CD4-positive, alpha-beta T cell treated with Interleukin-12 subunit alpha and Interleukin-12 subunit beta, for 1 hour (primary cell): ENCODE measurements around the gene ZNF683.
"Not testable (repeated sequence)": the region's sequence is repeated elsewhere in the genome, so short reads cannot be mapped to it uniquely, and the experiment has no call there.

Experiments used
- DNase-seq: peaks from one replicate; pipeline ENCODE4 v3.0.0-alpha.2; 2020

The ZNF683 gene

GRCh38 chr1:26372611-26373010, at the start of gene ZNF683:
Gene ZNF683 (minus strand): TSS chr1:26372750. CDS start chr1:26368571, 4,179 bp downstream.
- not testable (repeated sequence) for DNase-seq

GRCh38 chr1:26419494-26419893, 46.9 kb upstream of the ZNF683 start:
- no peak for DNase-seq

- no peak for DNase-seq
Observed at GRCh38 chr1:26418865-26419349, 46.4 kb upstream of the ZNF683 start.

- peak; percentile 85 for DNase-seq
Observed at GRCh38 chr1:26417111-26417759, 44.7 kb upstream of the ZNF683 start.

GRCh38 chr1:26413031-26413430, 40.5 kb upstream of the ZNF683 start:
- DNase-seq: no peak

GRCh38 chr1:26412180-26412840, 39.8 kb upstream of the ZNF683 start:
- DNase-seq: no peak

GRCh38 chr1:26411624-26412074, 39.1 kb upstream of the ZNF683 start:
- DNase-seq: no peak

- no peak for DNase-seq
Observed at GRCh38 chr1:26410706-26411623, 38.4 kb upstream of the ZNF683 start, which contains the start of gene LIN28A. Gene LIN28A (plus strand): TSS chr1:26410817. CDS start chr1:26410892, 75 bp downstream.

- no peak for DNase-seq
Observed at GRCh38 chr1:26409191-26409807, 36.7 kb upstream of the ZNF683 start.

GRCh38 chr1:26408604-26409003, 36.1 kb upstream of the ZNF683 start:
- peak; percentile 82 for DNase-seq

- DNase-seq: no peak
Observed at GRCh38 chr1:26405281-26405915, 32.8 kb upstream of the ZNF683 start.

- no peak for DNase-seq
Observed at GRCh38 chr1:26404641-26405040, 32.1 kb upstream of the ZNF683 start.

GRCh38 chr1:26403656-26404055, 31.1 kb upstream of the ZNF683 start:
- no peak for DNase-seq

- no peak for DNase-seq
Observed at GRCh38 chr1:26401891-26402290, 29.3 kb upstream of the ZNF683 start.

- no peak for DNase-seq
Observed at GRCh38 chr1:26399034-26399433, 26.5 kb upstream of the ZNF683 start.

- no peak for DNase-seq
Observed at GRCh38 chr1:26395754-26396153, 23.2 kb upstream of the ZNF683 start.

GRCh38 chr1:26391450-26391849, 18.9 kb upstream of the ZNF683 start:
- peak; percentile 69 for DNase-seq

- no peak for DNase-seq
Observed at GRCh38 chr1:26389604-26390247, 17.2 kb upstream of the ZNF683 start.

- no peak for DNase-seq
Observed at GRCh38 chr1:26388791-26389445, 16.4 kb upstream of the ZNF683 start.

- DNase-seq: no peak
Observed at GRCh38 chr1:26387447-26387846, 14.9 kb upstream of the ZNF683 start.

GRCh38 chr1:26385063-26385462, 12.5 kb upstream of the ZNF683 start:
- not testable (repeated sequence) for DNase-seq
